DND-41 (cell line): ENCODE results near the gene ELAVL1.

Experiments
- ATAC-seq: fragments of 200-7000 bp; cut with Tn5 transposase; 3 replicates; pipeline ENCODE4 v1.9.1; 2021; ENCODE audit warnings: low read depth; ENCODE audit not compliant: insufficient read depth
- DNase-seq: peaks from one replicate; pipeline ENCODE4 v3.0.0-alpha.2; 2020
- H2AFZ ChIP-seq: 2 replicates; pipeline ENCODE4 v1.6.0; 2012; ENCODE audit warnings: low read depth, low read length
- H3K27ac ChIP-seq: 2 replicates; pipeline ENCODE4 v1.5.1; 2012; ENCODE audit warnings: low read length, inconsistent platforms
- H3K27me3 ChIP-seq: fragments of 200-600 bp; sonication (generic); 2 replicates; pipeline ENCODE4 v1.6.0; 2012; ENCODE audit warnings: low read length, mild to moderate bottlenecking, inconsistent platforms; ENCODE audit not compliant: insufficient read depth, poor library complexity
- H3K36me3 ChIP-seq: 2 replicates; pipeline ENCODE4 v1.5.1; 2012; ENCODE audit warnings: low read length, inconsistent platforms; ENCODE audit not compliant: insufficient read depth
- H3K4me1 ChIP-seq: 2 replicates; pipeline ENCODE4 v1.5.1; 2012; ENCODE audit warnings: mild to moderate bottlenecking, low read length; ENCODE audit not compliant: insufficient read depth
- H3K4me2 ChIP-seq: 2 replicates; pipeline ENCODE4 v1.6.0; 2012; ENCODE audit warnings: mild to moderate bottlenecking, moderate library complexity, low read length, inconsistent platforms; ENCODE audit not compliant: insufficient read depth
- H3K4me3 ChIP-seq, 2 experiments: fragments of 200-600 bp in 1 of 2; shearing (Covaris generic) in 1 of 2; 2 replicates each; pipeline ENCODE4 v1.5.1; 2012 to 2016; ENCODE audit warnings: inconsistent platforms in 2 of 2, low read length in 2 of 2, mild to moderate bottlenecking in 2 of 2, low read depth in 1 of 2, moderate library complexity in 1 of 2
- H3K79me2 ChIP-seq: 2 replicates; pipeline ENCODE4 v1.6.0; 2012; ENCODE audit warnings: low read length, inconsistent platforms; ENCODE audit not compliant: insufficient read depth
- H3K9ac ChIP-seq: 2 replicates; pipeline ENCODE4 v1.6.0; 2012; ENCODE audit warnings: low read depth, mild to moderate bottlenecking, inconsistent platforms, low read length, moderate library complexity
- H3K9me3 ChIP-seq: 2 replicates; pipeline ENCODE4 v1.5.1; 2012; ENCODE audit warnings: low read length, moderate library complexity, mild to moderate bottlenecking, inconsistent platforms; ENCODE audit not compliant: insufficient read depth, severe bottlenecking
- H4K20me1 ChIP-seq: 2 replicates; pipeline ENCODE4 v1.6.0; 2012; ENCODE audit warnings: low read length; ENCODE audit not compliant: insufficient read depth
- EZH2 ChIP-seq: IDR thresholded peaks from 3 replicates; pipeline ENCODE4 v1.6.1; 2012; ENCODE audit warnings: borderline replicate concordance, low read depth, mild to moderate bottlenecking, moderate library complexity, low read length, inconsistent platforms; ENCODE audit not compliant: severe bottlenecking
- TF ChIP-seq, protein P1 (sequence below): IDR thresholded peaks from 2 replicates; pipeline ENCODE4 v1.5.1; 2012; ENCODE audit warnings: borderline replicate concordance, low read length, moderate library complexity, mild to moderate bottlenecking; ENCODE audit not compliant: poor library complexity, severe bottlenecking; ENCODE audit errors: extremely low read depth

The ELAVL1 gene

DNA sequence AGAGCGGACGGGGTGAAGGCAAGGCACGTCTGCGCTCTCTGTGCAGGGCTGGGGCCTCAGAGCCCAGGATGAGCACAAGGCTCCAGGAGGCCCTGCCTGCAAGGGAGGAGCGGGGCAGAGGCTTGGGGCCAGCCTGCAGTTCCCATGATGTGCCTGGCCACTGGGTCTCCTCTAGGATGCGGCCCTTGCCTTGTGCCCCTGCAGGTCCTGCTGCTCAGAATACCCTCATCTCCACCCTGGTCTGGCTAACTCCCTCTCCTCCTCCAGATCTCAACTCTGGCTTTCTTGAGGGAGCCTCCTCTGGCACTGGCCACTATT lies 27.8 kb downstream of the ELAVL1 start:
- H3K4me2 ChIP-seq: no peak overlapping the region
- H3K4me1 ChIP-seq: no peaks in the 10 kb centered on the region
- no peak overlapping the region for H3K4me3 ChIP-seq
- no peak overlapping the region for H3K27ac ChIP-seq
- no peaks in the 10 kb centered on the region for H3K9me3 ChIP-seq
- ATAC-seq (no peak), DNase-seq (no peak)
- peaks cover 88% of the 10 kb centered on the region for H4K20me1 ChIP-seq
- no peak overlapping the region for H3K9ac ChIP-seq
- peaks cover 95% of the 10 kb centered on the region for H3K36me3 ChIP-seq
- H3K79me2 ChIP-seq: peaks cover 72% of the 10 kb centered on the region
- no peaks in the 10 kb centered on the region for H3K27me3 ChIP-seq
- no peak overlapping the region for H2AFZ ChIP-seq
- TF ChIP-seq, protein P1, sequence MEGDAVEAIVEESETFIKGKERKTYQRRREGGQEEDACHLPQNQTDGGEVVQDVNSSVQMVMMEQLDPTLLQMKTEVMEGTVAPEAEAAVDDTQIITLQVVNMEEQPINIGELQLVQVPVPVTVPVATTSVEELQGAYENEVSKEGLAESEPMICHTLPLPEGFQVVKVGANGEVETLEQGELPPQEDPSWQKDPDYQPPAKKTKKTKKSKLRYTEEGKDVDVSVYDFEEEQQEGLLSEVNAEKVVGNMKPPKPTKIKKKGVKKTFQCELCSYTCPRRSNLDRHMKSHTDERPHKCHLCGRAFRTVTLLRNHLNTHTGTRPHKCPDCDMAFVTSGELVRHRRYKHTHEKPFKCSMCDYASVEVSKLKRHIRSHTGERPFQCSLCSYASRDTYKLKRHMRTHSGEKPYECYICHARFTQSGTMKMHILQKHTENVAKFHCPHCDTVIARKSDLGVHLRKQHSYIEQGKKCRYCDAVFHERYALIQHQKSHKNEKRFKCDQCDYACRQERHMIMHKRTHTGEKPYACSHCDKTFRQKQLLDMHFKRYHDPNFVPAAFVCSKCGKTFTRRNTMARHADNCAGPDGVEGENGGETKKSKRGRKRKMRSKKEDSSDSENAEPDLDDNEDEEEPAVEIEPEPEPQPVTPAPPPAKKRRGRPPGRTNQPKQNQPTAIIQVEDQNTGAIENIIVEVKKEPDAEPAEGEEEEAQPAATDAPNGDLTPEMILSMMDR: no peak
- TF ChIP-seq EZH2: no peak

DNA sequence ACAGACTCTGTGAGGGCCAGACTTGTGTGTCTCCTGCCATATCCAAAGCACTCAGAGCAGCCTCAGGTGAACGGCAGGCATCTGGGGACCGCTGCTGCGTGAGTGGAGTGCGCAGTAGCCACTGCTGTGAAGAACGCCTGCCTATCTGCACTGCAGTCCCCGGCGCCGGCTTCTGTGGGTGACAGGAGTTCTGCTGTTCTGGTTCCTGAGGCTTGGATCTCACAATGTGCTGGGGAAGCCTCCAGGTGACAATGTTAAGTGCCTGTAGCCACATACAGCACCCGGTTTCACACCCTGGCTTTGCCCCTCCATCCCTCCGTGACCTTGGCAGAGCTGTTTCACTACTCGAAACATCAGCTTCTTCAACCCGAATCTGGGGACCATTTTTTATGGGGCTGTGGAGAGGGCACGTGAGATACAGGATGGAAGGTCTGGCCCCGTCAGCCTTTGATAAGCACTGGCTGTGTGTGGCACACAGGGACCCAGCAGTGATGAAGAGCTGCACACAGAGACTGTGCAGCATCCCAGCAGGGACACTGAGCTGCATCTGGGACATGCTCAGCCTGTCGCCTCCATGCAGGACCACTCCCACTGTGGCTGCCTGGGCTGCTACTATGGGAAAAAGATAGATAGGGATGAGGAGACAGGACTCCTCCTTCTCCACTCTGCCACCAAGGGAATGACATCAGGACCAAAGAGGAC lies 28.3 kb downstream of the ELAVL1 start:
- Histone ChIP-seq H2AFZ (no peak overlapping the region), H3K4me1 (no peaks in the 10 kb centered on the region), H4K20me1 (peaks cover 86% of the 10 kb centered on the region), H3K36me3 (peaks cover 92% of the 10 kb centered on the region), H3K27me3 (no peaks in the 10 kb centered on the region), H3K79me2 (peaks cover 67% of the 10 kb centered on the region), H3K9ac (no peak overlapping the region), H3K4me3 (no peak overlapping the region), H3K4me2 (no peak overlapping the region), H3K27ac (no peak overlapping the region), H3K9me3 (no peaks in the 10 kb centered on the region)
- TF ChIP-seq, protein P1: no peak
- TF ChIP-seq EZH2: no peak
- ATAC-seq (no peak), DNase-seq (no peak)

DNA sequence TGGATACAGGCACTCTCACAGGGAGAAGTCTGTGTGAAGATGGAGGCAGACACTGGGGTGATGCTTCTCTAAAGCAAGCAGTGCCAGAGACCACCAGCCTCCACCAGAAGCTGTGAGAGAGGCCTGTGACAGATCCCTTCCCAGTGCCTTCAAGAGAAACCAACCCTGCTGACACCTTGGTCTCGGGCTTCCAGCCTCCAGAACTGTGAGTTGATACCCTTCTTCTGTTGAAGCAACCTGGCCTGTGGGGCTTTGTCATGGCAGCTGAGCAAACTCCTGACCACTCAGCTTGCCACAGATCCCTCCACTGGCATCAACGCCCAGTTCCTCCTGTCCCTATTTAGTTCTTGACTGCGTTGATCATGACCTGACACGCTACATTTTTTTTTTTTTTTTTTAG lies 29.0 kb downstream of the ELAVL1 start:
- Histone ChIP-seq H3K4me1 (no peaks in the 10 kb centered on the region), H3K9me3 (no peaks in the 10 kb centered on the region), H3K79me2 (peaks cover 62% of the 10 kb centered on the region), H3K27me3 (no peaks in the 10 kb centered on the region), H4K20me1 (peaks cover 83% of the 10 kb centered on the region), H3K27ac (no peak overlapping the region), H3K4me2 (no peak overlapping the region), H3K9ac (no peak overlapping the region), H2AFZ (no peak overlapping the region), H3K36me3 (peaks cover 92% of the 10 kb centered on the region), H3K4me3 (no peak overlapping the region)
- no peak for ATAC-seq
- no peak for DNase-seq
- TF ChIP-seq, protein P1: no peak
- TF ChIP-seq EZH2: no peak
